Activated naive CD4-positive, alpha-beta T cell treated with anti-CD3 and anti-CD28 coated beads, Interleukin-2, amount 10 ng/mL, durations not matched to agents 7 days and 5 days (primary cell): ENCODE results near the gene MAPKBP1.

Source experiments
- CTCF ChIA-PET: fragments of 350-600 bp; sonication (Branson Sonifier 250); formaldehyde crosslinking; loops from one replicate; lab custom pipeline; 2021; ENCODE audit warnings: antibody characterized with exemption; lab: Charles Lee
- DNase-seq: peaks from one replicate; pipeline ENCODE4 v3.0.0-alpha.2; 2020
- H3K27ac Mint-ChIP-seq: one replicate; pipeline ENCODE4 v1.8.0; 2021; ENCODE audit warnings: mild to moderate bottlenecking, moderate library complexity, mixed read lengths
- H3K27me3 Mint-ChIP-seq: one replicate; pipeline ENCODE4 v1.8.0; 2021; ENCODE audit warnings: mild to moderate bottlenecking, mixed read lengths
- H3K36me3 Mint-ChIP-seq: one replicate; pipeline ENCODE4 v1.8.0; 2021; ENCODE audit warnings: mixed read lengths
- H3K4me1 Mint-ChIP-seq: one replicate; pipeline ENCODE4 v1.8.0; 2021; ENCODE audit warnings: mixed read lengths
- H3K4me3 Mint-ChIP-seq: one replicate; pipeline ENCODE4 v1.8.0; 2021; ENCODE audit warnings: mild to moderate bottlenecking, moderate library complexity, mixed read lengths
- H3K9me3 Mint-ChIP-seq: one replicate; pipeline ENCODE4 v1.8.0; 2021; ENCODE audit warnings: mixed read lengths

The MAPKBP1 gene

DNA sequence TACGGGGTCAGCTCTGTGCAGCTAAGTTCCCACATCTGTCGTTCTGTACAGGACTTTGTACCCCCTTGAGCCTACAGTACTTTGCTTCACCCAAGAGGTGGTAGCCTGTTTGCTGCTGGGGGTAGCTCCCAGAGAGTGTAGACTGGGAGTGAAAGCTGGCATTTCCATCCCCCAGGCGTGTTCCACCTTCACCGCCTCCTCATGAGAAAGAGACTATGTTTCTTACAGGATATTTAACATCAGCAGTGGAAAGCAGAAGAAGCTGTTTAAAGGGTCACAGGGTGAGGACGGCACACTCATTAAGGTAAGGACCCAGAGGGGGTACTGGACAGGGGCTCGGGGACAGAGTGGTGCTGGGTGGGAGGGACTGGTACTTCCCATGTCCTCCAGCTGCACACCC lies 43.5 kb downstream of the MAPKBP1 start:
- CTCF ChIA-PET: interaction anchor here (1.1 to 1.8 kb wide), 3 partner anchors 45 to 266 kb away, joined by 3 to 6 read pairs (median 6); no protein-coding TSS in a partner anchor
- no peak overlapping the region for H3K27ac Mint-ChIP-seq
- peaks cover 34% of the 10 kb centered on the region for H3K36me3 Mint-ChIP-seq
- DNase-seq: no peak
- no peaks in the 10 kb centered on the region for H3K4me1 Mint-ChIP-seq
- H3K4me3 Mint-ChIP-seq: no peak overlapping the region
- no peaks in the 10 kb centered on the region for H3K9me3 Mint-ChIP-seq
- no peaks in the 10 kb centered on the region for H3K27me3 Mint-ChIP-seq

DNA sequence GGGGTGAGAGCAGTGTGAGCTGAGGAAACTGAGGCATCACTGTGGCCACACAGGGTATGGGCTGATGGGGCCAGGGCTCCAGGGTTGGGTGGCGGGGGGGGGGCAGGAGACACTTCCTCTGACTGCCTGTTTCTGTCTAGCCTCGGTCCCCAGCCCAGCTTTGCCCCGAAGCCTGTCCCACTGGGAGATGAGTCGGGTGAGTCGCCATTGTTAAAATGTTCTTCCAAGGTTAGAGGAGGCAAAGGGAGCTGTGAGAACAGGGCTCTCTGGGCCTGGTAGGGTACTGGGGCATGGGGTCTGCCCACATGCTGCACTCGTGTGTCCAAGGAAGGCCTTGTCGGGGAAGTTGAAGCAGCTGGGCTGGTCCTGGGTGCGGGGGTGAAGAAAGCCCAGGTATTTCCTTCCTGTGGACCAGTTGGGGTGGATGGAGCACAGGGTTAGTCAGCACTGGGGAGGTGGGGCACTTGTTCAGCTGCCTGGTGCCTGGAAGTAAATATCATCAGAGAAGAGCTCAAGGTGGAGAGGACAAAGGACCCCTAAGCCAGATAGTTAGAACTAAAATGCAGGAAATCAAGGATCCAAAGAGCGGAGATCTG lies 45.3 kb downstream of the MAPKBP1 start:
- no peaks in the 10 kb centered on the region for H3K9me3 Mint-ChIP-seq
- H3K4me1 Mint-ChIP-seq: no peaks in the 10 kb centered on the region
- DNase-seq: no peak
- CTCF ChIA-PET: interaction anchor here (1.0 to 2.7 kb wide), 3 partner anchors 8 to 228 kb away, joined by 3 to 13 read pairs (median 8); partner anchors contain the start of gene MAPKBP1
- no peaks in the 10 kb centered on the region for H3K27me3 Mint-ChIP-seq
- peak overlapping the region; percentile 72 for H3K27ac Mint-ChIP-seq
- H3K36me3 Mint-ChIP-seq: peaks cover 32% of the 10 kb centered on the region
- H3K4me3 Mint-ChIP-seq: no peak overlapping the region

DNA sequence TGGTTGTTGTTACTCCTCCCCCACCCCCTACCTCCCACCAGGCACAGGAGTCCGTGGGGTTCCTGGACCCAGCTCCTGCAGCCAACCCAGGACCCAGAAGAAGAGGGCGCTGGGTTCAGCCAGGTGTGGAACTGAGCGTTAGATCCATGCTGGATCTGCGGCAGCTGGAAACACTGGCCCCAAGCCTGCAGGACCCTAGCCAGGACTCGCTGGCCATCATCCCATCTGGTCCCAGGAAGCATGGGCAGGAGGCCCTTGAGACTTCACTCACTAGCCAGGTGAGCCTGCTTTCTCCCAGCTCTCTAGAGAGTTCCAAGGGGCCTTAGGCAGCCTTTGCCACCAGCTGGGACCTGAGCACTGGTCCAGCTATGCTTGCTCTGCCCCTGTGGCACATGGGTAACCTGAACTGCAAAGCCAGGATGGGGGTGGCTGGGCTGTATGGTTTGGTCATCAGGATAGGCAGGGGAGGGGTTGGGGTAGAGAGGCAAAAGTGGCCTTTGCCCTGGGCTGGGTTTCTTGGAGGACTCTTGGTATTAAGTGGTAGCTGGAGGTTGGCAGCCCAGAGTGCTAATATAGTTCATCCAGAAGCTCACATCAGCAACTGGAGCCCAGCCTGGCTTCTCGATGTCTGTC lies 46.6 kb downstream of the MAPKBP1 start:
- DNase-seq: no peak
- CTCF ChIA-PET: interaction anchor here (1.0 to 2.7 kb wide), 4 partner anchors 10 to 230 kb away, joined by 3 to 13 read pairs (median 6); partner anchors contain the start of gene MAPKBP1
- no peaks in the 10 kb centered on the region for H3K27me3 Mint-ChIP-seq
- H3K27ac Mint-ChIP-seq: no peak overlapping the region
- no peaks in the 10 kb centered on the region for H3K9me3 Mint-ChIP-seq
- H3K4me1 Mint-ChIP-seq: no peaks in the 10 kb centered on the region
- H3K36me3 Mint-ChIP-seq: peaks cover 32% of the 10 kb centered on the region
- no peak overlapping the region for H3K4me3 Mint-ChIP-seq

DNA sequence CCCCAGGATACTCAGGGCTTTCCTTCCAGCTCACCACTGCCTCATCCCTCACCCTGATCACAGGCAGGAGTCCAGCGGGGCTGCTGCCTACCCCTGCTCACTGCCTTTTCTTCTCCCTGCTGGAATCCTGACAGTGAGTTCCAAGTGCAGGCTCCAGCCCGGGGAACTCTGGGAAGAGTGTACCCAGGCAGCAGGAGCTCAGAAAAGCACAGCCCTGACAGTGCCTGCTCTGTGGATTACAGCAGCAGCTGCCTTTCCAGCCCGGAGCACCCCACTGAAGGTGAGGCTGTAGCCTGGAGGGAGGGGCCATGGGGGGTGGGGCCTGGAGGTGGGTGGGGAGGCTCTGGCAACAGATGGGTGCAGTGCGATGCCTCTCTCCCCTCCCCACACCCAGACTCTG lies 47.5 kb downstream of the MAPKBP1 start:
- Mint-ChIP-seq H3K36me3 (peaks cover 32% of the 10 kb centered on the region), H3K9me3 (no peaks in the 10 kb centered on the region), H3K27ac (no peak overlapping the region), H3K27me3 (peaks cover 4% of the 10 kb centered on the region), H3K4me1 (peaks cover 4% of the 10 kb centered on the region), H3K4me3 (no peak overlapping the region)
- CTCF ChIA-PET: interaction anchor here (1.2 to 2.7 kb wide), 2 partner anchors 11 to 83 kb away, joined by 4 to 13 read pairs; no protein-coding TSS in a partner anchor
- DNase-seq: no peak

DNA sequence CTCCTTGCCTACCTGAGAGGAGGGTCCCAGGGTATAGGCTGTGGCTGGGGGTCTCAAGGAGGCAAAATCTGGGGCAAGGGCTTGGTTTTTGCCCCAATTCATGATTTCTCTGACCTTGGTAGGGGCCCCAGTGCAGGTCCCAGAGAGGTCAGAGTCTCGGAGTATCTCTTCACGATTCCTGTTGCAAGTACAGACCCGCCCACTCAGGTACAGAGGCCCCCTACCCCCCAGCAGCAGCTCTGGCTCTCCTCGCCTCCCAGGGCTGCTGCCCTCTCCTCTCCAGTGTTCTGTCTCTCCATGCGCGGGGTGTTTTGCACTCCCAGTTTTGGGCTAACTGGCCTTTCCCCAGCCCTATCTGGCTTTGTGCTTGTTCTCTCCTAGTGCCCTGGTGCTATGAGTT lies 48.2 kb downstream of the MAPKBP1 start:
- Mint-ChIP-seq H3K36me3 (peaks cover 26% of the 10 kb centered on the region), H3K27ac (no peak overlapping the region), H3K9me3 (no peaks in the 10 kb centered on the region), H3K4me1 (peaks cover 5% of the 10 kb centered on the region), H3K27me3 (peaks cover 4% of the 10 kb centered on the region), H3K4me3 (no peak overlapping the region)
- CTCF ChIA-PET: interaction anchor here (2.7 kb wide), 1 partner anchor 11 kb away, joined by 13 read pairs; no protein-coding TSS in a partner anchor
- no peak for DNase-seq

DNA sequence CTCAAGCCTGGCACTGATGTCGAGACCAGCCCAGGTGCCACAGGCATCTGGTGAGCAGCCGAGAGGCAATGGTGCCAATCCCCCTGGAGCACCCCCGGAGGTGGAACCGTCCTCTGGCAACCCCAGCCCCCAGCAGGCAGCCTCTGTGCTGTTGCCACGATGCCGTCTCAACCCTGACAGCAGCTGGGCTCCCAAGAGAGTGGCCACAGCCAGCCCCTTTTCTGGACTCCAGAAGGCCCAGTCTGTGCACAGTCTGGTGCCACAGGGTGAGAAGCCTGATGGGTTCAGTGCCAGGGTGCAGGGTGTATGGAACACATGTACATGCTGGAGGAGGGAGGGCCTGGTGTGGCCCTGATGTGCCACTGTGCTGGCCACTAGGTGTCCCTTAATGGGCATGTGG lies 48.7 kb downstream of the MAPKBP1 start:
- H3K27me3 Mint-ChIP-seq: peaks cover 4% of the 10 kb centered on the region
- CTCF ChIA-PET: interaction anchor here (1.3 kb wide), 1 partner anchor 12 kb away, joined by 3 read pairs; no protein-coding TSS in a partner anchor

DNA sequence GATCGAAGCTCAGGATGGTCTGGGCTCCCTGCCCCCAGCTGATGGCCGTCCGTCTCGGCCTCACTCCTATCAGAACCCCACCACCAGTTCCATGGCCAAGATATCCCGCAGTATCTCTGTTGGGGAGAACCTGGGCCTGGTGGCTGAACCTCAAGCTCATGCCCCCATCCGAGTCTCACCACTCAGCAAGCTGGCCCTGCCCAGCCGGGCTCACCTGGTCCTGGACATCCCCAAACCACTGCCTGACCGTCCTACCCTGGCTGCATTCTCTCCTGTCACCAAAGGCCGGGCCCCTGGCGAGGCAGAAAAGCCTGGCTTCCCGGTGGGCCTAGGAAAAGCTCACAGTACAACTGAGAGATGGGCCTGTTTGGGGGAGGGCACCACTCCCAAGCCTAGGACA lies 49.2 kb downstream of the MAPKBP1 start:
- Mint-ChIP-seq H3K9me3 (no peaks in the 10 kb centered on the region), H3K27me3 (peaks cover 4% of the 10 kb centered on the region), H3K36me3 (peaks cover 19% of the 10 kb centered on the region), H3K27ac (no peak overlapping the region), H3K4me3 (no peak overlapping the region), H3K4me1 (peaks cover 10% of the 10 kb centered on the region)
- CTCF ChIA-PET: interaction anchor here (1.3 kb wide), 1 partner anchor 12 kb away, joined by 3 read pairs; no protein-coding TSS in a partner anchor
- no peak for DNase-seq

More for the DNA sequence above, 48.7 kb downstream of the MAPKBP1 start:
- Mint-ChIP-seq H3K27ac (no peak overlapping the region), H3K36me3 (peaks cover 22% of the 10 kb centered on the region), H3K4me3 (no peak overlapping the region), H3K9me3 (no peaks in the 10 kb centered on the region), H3K4me1 (peaks cover 8% of the 10 kb centered on the region)
- no peak for DNase-seq

DNA sequence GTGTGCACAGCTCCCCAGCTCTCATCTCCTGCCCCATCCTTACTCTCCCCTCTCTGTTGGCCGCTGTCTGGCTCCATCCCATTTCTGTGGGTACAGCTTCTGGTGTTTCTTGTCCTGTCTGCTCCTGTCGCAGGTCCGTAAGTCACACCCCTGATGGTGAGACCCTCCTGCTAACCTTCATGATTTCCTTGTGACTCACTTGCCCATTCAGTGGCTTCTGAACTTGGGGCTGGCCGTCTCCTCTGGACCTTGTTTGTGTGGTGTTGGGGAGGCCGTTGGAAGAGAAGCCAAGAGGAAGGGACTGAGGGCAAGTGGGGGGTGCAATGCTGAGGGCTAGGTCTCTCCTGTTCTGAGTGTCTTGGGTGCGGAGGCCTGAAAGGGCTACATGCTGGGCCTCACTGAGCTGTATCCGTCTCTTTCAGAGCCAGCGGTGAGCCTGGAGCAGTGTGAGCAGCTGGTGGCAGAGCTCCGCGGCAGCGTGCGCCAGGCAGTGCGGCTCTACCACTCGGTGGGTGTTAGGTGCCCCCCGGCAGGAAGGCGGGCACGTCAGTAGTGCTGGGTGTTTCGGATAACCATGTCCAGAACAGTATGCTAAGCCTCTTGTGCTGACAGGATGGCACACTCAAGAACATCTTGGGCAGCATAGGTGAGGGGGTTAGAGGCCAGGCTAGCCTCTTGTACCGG lies 49.9 kb downstream of the MAPKBP1 start:
- no peaks in the 10 kb centered on the region for H3K9me3 Mint-ChIP-seq
- peaks cover 4% of the 10 kb centered on the region for H3K27me3 Mint-ChIP-seq
- peaks cover 17% of the 10 kb centered on the region for H3K36me3 Mint-ChIP-seq
- no peak for DNase-seq
- no peak overlapping the region for H3K4me3 Mint-ChIP-seq
- CTCF ChIA-PET: interaction anchor here (1.3 kb wide), 1 partner anchor 13 kb away, joined by 3 read pairs; no protein-coding TSS in a partner anchor
- peaks cover 16% of the 10 kb centered on the region for H3K4me1 Mint-ChIP-seq
- no peak overlapping the region for H3K27ac Mint-ChIP-seq

DNA sequence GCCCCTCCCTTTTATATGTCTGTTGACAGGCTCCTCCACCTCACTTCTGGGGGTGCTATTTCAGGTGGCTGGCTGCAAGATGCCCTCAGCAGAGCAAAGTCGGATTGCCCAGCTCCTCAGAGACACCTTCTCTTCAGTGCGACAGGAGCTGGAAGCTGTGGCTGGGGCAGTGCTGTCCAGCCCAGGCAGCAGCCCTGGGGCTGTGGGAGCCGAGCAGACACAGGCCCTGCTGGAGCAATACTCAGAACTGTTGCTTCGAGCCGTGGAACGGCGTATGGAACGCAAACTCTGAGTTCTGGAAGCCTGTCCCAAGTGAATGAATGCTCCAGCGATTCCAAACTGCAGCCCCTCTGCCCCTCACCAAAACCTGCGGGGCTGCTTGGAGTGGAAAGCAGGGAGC lies 50.9 kb downstream of the MAPKBP1 start:
- CTCF ChIA-PET: no interaction called here
- H3K36me3 Mint-ChIP-seq: peaks cover 10% of the 10 kb centered on the region
- peaks cover 22% of the 10 kb centered on the region for H3K4me1 Mint-ChIP-seq
- peaks cover 9% of the 10 kb centered on the region for H3K27me3 Mint-ChIP-seq
- no peak overlapping the region for H3K4me3 Mint-ChIP-seq
- no peak for DNase-seq
- no peaks in the 10 kb centered on the region for H3K9me3 Mint-ChIP-seq
- H3K27ac Mint-ChIP-seq: no peak overlapping the region

DNA sequence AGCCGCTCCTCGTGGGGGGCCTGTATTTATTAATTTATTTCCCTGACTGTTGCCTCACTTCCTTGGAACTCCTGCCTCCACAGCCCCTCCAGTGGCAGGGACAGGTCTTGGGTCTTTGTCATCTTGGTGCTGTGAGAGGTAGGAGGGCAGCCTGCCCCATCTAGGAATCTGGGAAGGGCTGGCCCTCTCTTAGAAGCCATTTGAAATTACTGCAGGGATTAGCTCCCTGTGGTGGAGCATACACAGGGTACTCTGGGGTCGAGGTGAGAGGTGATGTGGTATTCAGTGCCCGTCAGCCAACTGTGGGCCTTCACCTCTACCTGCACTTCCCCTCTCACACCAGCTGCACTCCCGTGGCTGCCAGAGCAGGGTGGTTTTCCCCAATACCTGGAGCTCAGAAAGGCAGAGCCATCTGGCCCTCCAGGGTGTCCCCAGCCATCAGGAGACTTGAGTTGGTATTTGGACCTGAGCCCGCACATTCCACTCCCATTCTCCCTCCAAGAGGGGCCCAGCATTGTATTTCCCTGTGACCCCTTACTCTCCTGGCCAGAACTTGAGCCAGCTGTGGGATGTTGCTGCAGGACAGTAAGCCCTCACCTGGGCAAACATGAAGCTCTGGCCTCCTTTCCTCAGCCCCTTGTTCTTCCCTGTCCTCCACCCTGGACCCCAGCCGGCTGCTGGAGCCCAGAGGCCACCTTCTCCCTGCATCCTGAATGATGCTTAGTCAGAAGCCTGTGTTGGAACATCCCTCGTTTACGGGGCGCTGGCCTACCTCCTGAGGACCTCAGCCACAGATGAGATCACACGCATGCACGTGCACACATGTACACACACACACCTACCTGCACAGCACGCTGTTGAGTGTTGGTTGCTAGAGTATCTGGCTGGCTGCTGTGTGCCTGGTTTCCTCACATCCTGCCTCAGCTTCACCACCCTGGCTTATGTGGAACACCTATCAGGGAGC lies 51.6 kb downstream of the MAPKBP1 start:
- Mint-ChIP-seq H3K4me1 (peaks cover 28% of the 10 kb centered on the region), H3K4me3 (peak overlapping the region; percentile 54)

DNA sequence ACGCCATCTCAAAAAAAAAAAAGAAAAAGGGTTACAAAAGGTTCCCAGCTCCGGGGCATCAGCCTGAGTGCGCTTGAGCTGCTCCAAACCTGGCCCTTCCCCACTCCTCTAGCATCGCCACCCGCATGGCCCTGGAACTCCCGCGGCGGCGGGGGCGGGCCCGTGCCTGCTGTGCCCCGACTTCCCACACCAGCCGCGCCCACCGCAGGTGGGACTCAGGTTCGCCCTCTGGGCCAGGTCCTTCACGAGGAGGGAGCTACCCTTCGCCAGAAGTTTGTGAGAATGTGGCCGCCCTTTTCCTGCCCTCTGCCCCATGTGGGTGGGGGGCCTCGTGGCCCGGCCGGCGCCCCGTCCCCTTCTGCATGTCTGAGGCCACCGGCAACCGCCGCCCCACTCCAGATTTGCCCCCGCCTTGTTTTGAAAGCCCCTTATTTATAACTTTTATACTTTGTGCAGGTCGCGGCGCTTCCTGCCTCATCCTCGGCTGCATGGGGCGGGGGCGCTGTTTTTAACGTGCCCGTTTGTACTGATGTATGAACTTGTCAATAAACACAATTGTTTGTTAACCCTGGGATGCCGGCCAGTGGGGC lies 53.1 kb downstream of the MAPKBP1 start:
- DNase-seq: no peak
- Mint-ChIP-seq H3K27ac (peak overlapping the region; percentile 86), H3K36me3 (peaks cover 14% of the 10 kb centered on the region), H3K4me1 (peaks cover 43% of the 10 kb centered on the region), H3K4me3 (peak overlapping the region; percentile 93), H3K9me3 (no peaks in the 10 kb centered on the region), H3K27me3 (peaks cover 10% of the 10 kb centered on the region)
- CTCF ChIA-PET: interaction anchor here (1.7 kb wide), 1 partner anchor 110 kb away, joined by 4 read pairs; no protein-coding TSS in a partner anchor

More for the DNA sequence above, 51.6 kb downstream of the MAPKBP1 start:
- H3K36me3 Mint-ChIP-seq: peaks cover 10% of the 10 kb centered on the region
- DNase-seq: no peak
- no peaks in the 10 kb centered on the region for H3K9me3 Mint-ChIP-seq
- CTCF ChIA-PET: no interaction called here
- peaks cover 10% of the 10 kb centered on the region for H3K27me3 Mint-ChIP-seq
- H3K27ac Mint-ChIP-seq: no peak overlapping the region

DNA sequence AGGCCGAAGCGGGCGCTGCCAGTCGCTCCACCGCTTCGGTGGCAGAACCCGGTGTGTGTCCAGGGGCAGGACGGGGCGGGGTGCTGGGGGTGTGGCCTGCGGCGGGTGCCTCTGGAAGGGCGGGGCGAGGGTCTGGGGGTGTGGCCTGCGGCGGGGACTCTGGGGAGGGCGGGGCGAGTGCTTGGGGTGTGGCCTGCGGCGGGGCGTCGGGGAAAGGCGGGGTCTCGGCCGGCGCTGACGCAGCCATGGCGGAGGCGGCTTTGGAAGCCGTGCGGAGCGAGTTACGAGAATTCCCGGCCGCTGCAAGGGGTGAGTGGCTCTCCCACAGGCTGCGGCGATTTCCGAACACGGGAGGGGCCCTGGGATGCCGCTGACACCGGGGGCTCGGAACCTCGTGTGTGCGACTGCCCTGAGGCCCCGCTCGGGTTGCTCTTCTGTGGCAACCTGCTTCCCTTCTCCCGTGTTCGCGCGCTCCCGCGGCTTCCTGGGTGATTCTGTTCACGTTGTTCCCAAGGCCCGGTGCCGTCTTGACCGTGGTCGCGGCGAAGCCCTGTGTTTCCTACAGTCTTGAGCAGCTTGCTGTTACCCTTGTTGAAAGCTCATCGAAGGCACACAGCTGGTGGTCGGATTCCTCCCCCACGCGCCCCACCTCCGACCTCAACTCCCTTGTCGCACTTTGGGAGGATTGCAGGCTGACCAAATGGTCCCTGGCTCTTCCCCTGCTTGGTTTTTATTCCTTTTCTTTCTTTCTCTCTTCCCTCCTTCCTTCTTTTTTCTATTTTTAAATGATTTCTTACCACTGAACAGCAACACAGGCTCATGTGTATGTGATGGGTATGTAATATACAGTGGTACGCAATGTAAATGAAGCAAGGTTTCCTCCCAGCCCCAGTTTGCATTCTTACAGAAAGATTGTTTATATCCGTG lies 53.9 kb downstream of the MAPKBP1 start, which contains the start of gene JMJD7:
Gene JMJD7 (plus strand): TSS at position 213 of the 927 bp plus-strand sequence. CDS start 33 bp downstream, at position 246.
- DNase-seq: peak; percentile 96
- H3K27me3 Mint-ChIP-seq: peaks cover 10% of the 10 kb centered on the region
- H3K27ac Mint-ChIP-seq: peak within 1 kb of the TSS; percentile 86
- no peaks in the 10 kb centered on the region for H3K9me3 Mint-ChIP-seq
- CTCF ChIA-PET: interaction anchor here (0.8 to 1.7 kb wide), 2 partner anchors 77 to 109 kb away, joined by 3 to 4 read pairs; no protein-coding TSS in a partner anchor
- H3K36me3 Mint-ChIP-seq: peaks cover 17% of the 10 kb centered on the region
- H3K4me3 Mint-ChIP-seq: peak within 1 kb of the TSS; percentile 93
- H3K4me1 Mint-ChIP-seq: peaks cover 51% of the 10 kb centered on the region
